Stimulated activated naive CD8-positive, alpha-beta T cell treated with anti-CD3 and anti-CD28 coated beads, Interleukin-15, Interleukin-2, amounts not matched to agents 100 U/mL and 50 U/mL, for 24 hours (primary cell): ENCODE results near the gene GAB2.

Source experiments
- ATAC-seq: fragments of 150-1000 bp; cut with Tn5 transposase; one replicate; pipeline ENCODE4 v1.10.0; 2021
- DNase-seq: peaks from one replicate; pipeline ENCODE4 v3.0.0; 2021

The GAB2 gene

GRCh38 chr11:78221396-78222315, 196.0 kb downstream of the GAB2 start:
- ATAC-seq (no peak), DNase-seq (no peak)

- DNase-seq: no peak
Observed at GRCh38 chr11:78220218-78221157, 197.1 kb downstream of the GAB2 start.

DNA sequence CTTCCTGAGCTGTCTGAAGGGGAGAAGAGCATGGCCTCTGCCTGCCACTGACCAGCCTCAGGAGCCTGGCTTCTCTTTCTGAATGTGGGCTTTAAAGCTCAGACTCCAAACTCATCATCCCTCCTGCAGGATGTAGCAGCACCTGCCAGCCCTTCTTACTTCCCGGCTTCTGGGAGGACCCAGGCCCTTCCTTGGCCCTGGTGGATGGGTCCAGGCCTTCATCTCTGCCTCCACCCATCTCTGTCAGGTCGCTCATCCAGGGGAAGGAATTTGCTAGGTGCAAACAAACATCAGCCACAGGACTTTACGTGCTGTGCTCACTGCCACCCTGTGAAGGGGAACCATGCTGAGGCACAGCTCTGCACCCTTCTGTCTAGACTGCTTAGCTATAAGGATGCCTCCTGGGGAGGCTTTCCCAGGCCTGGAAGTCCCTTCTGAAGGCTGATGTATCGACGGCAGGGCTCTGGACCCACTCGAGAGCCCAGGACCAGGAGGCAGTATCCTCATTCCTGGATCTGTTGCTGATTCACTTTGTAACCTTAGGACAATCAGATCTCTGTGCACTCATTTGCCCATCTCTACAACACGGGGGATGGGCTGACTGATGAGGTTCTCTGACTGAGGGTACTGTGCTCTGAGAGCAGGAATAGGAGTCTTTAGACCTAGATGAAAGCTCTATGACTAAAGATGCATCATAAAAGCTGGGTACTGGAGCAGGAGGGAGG, 198.0 kb downstream of the GAB2 start:
- ATAC-seq (no peak), DNase-seq (no peak)

More at GRCh38 chr11:78220218-78221157, 197.1 kb downstream of the GAB2 start:
- ATAC-seq: no peak

DNA sequence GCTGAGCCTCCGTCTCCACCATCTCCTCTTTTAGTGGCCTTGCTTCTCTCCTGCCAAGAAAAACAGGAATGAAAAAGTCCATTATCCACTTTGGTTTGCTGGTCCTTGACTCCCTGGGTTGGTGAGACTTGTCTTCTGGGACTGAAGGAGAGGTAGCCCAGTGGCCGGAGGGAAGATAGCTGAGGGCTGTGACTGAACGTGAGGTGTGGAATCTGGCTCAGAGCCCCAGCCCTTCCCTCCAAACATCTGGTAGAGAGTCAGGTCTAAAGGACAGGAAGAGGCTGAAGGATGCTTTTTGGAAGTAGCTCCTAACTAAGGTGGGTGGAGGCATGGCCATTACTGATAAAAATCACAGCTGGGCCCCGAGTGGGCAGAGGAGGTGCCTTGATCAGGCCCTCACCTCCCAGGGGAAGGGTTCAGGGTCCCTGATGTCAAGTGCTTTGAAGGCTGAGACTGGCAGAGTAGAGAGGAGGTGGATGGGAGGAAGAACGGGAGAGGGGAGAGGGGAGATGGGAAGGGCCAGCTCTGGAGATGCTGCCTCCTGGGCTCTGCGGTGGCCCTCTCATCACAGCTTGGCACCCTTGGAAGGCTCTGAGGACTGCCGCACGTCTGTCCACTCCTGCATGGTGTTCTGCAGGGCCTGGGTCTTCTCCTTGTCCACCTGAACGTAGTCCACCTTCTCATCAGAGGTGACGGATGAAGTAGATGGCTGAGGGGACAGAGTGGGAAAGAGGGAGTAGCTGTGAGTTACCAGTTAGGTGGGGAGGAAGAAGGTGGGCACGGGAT, 198.7 kb downstream of the GAB2 start:
- ATAC-seq (no peak), DNase-seq (no peak)

DNA sequence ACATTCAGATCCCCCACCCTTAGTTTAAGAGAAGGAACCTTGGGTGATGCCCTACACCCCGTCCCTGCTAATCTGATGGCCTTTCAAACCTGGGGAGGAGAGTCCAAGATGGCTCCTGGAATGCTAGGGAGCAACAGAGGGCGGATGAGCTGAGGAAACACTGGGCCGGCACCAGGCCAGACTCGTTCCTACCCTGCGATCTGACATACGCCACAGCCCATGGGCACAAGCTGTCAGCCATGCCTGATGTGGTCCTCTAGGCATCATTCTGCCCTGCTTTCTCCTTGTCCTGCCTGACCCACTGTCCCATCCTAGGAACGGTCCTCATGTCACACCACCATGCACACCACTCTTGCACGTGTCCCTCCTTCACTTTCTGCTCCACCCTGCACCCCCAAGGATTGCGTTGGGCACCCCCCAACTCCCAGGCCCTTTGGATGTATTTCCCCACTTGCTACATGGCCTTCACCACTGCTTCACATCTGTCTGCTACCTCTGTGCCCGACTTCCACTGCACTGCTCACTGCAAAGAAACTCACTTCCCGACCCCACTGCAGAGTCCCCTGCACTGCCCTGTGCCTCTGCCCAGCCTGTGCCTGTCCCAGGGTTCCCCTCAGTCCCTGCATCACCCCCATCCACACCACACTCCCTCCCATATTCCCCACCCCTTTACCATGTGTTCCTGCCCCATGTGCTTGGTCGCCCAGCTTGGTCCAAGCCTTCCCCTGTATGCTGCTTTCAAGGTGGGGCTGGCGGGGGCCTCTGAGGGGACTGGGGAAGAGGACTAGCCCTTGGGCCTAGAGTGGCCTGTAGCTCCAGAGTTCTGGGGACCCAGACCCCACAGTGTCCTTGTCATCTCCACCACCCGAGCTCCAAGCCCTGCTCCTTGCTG, 199.7 kb downstream of the GAB2 start:
- no peak for ATAC-seq
- DNase-seq: no peak

DNA sequence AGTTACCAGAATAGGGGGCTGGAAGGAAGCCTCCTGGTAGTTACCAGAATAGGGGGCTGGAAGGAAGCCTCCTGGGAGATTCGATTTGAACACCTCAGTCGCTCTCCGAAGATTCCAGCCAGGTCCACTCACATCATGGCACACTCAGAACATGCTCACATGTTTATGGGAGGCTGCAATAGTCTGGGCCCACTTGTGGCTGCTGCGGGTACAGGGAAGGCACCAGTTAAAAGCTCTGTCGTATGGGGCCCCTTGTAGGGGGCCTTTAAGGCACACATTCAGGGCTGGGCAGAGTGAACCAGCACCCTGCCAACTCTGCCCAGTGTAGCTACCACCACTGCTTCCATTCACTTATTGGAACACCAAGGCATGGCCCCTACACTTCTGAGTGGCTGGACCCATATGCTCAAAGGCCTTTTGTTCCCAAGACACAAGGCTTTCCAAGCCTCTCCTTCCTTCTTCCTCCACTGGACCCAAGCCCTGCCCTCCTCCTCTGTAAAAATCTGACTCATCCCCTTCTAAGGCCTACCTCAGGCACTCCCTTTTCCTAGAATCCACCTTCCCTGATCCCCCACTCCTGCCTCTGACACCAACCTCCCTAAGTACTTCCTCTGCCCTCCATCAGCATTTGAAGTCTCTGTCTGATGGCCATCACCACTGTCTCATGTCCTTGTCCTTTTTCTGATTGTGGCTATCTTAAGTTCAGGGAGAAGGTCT, 200.9 kb downstream of the GAB2 start:
- ATAC-seq: no peak
- DNase-seq: no peak

DNA sequence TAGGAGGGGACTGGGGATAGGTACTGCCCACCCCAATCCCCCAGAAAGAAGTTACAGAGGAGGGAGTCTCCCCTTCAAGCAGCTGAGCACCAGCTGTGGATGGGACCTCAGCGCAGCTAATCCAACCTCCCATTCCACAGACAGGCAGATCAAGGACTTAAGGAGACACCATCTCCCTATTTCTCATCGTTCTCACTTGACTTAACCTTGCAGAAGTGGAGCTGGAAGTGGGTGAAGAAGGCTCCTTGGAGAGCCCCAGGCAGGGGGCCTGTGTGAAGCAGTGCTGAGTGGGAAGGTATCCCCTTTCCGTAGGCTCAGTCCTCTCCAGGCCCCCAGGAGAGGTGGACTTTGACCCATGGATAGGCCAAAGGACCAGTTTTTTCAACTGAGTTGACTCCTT, 201.6 kb downstream of the GAB2 start:
- DNase-seq (no peak), ATAC-seq (no peak)

DNA sequence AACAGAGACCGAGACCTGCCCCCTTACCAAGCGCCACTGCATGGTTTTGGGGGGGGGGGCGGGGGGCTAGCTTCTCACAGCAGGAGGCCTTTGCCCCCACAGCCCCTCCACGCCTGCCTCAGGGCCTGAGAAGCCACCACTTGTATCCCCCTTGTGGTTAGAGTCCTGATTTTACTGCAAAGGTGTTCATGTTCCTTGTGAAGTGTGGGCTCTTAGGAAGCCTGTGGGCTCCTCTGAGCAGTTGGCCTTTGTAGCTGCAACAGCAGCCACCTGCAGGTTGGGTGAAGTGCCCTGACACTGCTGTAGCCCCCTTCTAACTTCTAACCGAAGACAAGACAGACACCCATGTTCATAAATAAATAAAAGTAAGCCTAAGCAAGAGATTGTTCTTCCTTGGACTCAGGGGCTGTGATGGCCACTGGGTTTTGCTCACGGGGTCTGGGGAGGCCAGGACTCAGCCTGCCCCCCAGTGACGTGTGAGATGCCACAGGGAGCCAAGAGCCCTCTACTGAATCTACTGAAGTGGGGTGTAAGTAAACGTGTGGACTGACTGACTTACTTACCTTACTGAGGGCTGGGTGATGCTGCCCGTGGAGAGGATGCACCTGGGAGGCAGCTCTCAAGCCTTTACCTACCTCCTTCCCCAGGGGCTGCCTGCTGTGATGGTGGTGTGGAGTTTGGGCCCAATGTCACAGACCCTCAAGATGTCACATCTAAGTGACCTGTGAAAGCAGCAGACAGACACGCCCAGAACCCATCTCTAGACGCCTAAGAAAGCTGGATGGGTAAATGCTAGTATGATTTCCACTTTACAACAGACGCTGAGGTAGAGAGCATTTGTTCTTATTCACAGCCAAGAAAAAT, 203.1 kb downstream of the GAB2 start:
- DNase-seq: no peak
- no peak for ATAC-seq

GRCh38 chr11:78213526-78214330, 203.9 kb downstream of the GAB2 start:
- ATAC-seq (no peak), DNase-seq (no peak)

DNA sequence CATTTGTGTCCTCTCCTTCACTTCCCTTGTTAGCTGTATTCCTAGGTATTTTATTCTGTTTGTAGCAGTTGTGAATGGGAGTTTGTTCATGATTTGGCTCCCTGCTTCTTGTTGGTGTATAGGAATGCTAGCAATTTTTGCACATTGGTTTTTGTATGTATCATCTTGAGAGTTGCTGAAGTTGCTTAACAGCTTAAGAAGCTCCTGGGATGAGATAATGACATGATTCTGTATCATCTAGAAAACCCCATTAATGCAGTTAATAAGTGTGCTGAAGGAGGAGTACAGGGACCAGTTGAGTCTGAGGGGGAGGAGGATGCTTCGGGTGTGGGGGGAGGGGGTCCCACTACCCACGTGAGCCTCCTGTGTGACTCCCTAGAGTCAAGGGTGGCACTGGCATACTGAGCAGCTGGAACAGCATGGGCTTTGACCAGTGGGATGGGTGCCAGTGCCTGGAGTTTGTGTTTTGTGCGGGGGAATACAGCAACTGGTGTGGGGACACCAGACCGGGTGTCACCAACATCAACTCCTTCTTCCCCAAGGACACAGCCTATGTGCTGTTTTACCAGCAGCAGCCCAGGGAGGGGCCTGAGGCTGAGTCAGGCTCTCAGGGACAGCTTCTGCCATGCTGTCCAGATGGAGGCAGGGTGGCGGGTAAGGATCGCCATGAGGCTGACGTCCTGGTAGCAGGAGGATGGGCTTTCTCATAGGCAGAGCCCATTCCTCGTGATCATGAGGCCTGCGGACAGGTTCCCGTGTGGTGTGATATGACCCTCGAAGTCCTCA, 204.8 kb downstream of the GAB2 start:
- ATAC-seq: no peak
- DNase-seq: no peak

- no peak for ATAC-seq
- DNase-seq: no peak
Observed at GRCh38 chr11:78211565-78211964, 206.1 kb downstream of the GAB2 start.

- DNase-seq: no peak
Observed at GRCh38 chr11:78210000-78210608, 207.5 kb downstream of the GAB2 start.

DNA sequence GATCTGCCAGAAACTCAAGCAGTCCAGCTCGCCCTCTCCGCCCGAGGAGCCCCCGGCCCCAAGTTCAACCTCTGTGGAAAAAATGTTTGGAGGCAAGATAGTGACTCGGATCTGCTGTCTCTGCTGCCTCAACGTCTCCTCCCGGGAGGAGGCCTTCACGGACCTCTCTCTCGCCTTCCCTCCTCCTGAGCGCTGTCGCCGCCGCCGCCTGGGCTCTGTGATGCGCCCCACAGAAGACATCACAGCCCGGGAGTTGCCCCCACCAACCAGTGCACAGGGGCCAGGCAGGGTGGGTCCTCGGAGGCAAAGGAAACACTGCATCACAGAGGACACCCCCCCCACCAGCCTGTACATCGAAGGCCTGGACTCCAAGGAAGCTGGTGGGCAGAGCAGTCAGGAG, 208.1 kb downstream of the GAB2 start:
- ATAC-seq: no peak
- DNase-seq: no peak

More at GRCh38 chr11:78210000-78210608, 207.5 kb downstream of the GAB2 start:
- ATAC-seq: peak; percentile 21

DNA sequence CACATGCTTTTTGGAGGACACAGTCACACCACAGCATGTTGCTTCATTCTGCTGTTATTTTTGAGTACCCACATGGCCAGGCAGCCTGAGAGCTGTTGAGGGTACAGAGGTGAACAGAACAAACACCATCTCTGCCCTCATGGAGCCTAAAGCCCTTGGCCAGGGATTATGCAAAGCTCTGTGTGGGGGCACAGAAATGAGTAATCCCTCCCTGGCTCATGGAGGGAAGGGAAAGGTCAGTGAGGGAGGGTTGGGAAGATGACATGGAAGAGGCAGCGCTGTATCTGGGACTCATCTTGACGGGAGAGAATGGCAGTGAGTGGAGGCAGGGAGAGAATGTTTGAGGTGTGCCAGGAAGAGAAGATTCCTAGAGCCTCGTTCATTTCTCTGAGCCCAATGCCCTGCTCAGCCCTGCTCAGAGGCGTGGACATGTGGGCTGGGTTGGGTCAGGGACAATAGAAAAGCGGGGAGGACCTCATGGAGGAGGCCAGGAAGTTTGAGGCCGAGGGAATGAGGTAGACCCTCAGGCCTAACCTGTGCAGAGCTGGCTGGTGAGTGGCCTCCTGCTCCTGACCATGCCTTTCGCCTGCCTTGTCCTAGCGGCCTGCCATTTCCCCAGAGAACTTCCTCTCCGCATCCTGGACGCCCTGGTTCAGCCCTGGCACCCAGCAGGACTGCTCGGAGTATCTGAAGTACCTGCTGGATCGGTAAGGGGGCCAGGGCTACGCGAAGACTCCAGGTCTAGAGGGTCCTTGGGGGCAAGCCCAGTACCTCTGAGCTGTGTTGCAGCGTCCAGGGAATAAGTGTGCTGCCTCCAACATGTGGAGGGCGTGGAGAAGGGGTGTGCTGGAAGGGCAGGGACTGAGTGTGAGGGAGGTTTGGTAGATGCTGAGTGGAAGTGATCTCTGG, 209.1 kb downstream of the GAB2 start:
- DNase-seq: no peak
- ATAC-seq: no peak

GRCh38 chr11:78207532-78208256, 209.9 kb downstream of the GAB2 start:
- ATAC-seq: no peak
- DNase-seq: no peak
